ENCODE data around the gene EDRF1.

The EDRF1 gene

DNA sequence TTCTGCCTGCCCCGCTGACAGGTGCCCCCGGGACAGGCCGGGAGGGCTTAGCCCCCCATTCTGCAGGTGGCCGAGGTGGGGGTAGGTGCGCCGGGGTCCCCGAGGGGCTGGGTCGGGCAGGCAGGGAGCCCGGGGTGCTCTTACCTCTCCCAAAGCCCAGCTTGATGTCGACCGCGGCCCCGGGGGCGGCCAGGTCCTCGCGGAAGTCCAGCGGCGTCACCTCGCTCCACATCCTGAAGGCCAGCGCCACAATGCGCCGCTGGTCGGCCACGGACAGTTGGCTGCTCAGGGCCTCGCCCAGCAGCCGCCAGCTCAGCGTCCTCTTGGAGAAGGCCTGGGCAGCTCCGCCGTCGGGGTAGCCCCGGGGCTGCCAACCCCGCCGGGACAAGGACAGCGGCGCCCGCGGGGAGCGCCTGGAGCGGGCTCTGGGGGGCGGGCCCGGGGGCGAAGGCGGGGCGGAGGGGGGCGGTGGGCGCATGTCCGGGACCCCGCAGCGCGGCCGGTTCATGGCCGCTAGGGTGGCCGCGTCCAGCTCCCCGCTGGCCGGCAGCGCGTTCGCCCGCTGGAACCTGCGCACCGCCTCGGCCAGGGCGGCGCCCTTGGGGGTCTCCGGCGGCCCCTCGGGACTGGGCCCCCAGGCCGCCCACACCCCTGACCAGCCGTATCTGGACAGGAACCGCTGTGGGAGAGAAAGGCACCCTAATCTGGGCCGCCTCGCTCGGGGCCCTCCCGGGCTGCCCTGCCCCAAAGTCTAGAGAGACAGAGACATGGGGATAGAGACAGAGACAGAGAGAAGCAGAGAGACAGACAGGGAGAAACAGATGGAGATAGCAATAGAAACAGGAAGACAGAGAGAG lies 54.4 kb downstream of the EDRF1 start:
- WGBS, 2 experiments: 95% methylated on average over 75 of the region's 75 CpGs
- Histone ChIP-seq H3K27me3 (ENCODE audit: control insufficient read depth, insufficient read depth, low read length, poor library complexity, severe bottlenecking) (no peaks in the 10 kb centered on the region), H3K9me3 (ENCODE audit: control insufficient read depth, low read length) (no peaks in the 10 kb centered on the region), H3K27ac (ENCODE audit: insufficient read depth, low read depth, low read length, poor library complexity, severe bottlenecking) (no peak overlapping the region), H3K4me1 (ENCODE audit: control insufficient read depth, insufficient read depth, low read length) (no peaks in the 10 kb centered on the region), H3K4me3 (ENCODE audit: insufficient read depth, low read depth, low read length) (no peak overlapping the region), H3K36me3 (ENCODE audit: control insufficient read depth, insufficient read depth, low read length) (no peaks in the 10 kb centered on the region)

DNA sequence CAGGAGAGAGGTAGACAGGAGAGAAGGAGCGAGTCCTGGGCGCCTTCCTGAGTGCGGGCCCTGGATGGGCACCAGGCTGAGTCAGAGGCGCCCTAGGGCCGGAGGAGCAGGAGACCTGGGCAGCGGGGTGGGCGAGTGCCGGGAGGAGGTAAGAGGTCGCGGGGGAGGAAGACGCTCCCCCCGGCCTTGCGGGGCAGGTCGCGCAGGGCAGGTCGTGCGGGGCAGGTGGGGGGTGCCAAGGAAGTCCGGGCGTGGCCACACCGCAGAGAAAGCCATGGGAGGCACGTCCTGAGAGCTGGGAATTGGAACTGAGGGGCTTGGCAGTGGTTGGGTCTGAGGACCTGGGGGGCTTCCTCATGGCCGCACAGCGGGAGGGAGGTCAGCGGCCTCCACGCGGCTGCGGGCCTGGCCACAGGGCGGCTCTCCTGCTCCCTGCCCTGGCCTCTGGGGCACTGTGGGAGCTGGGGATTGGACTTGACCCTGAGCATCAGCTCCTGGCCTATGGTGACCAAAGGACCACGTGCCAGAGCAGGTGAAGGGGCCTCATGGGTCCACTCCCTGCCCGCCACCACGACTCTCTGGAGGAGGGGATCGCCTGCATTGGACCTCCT lies 55.2 kb downstream of the EDRF1 start:
- Histone ChIP-seq H3K27ac (ENCODE audit: insufficient read depth, low read depth, low read length, poor library complexity, severe bottlenecking) (no peak overlapping the region), H3K27me3 (ENCODE audit: control insufficient read depth, insufficient read depth, low read length, poor library complexity, severe bottlenecking) (no peaks in the 10 kb centered on the region), H3K4me1 (ENCODE audit: control insufficient read depth, insufficient read depth, low read length) (no peaks in the 10 kb centered on the region), H3K9me3 (ENCODE audit: control insufficient read depth, low read length) (no peaks in the 10 kb centered on the region), H3K36me3 (ENCODE audit: control insufficient read depth, insufficient read depth, low read length) (no peaks in the 10 kb centered on the region), H3K4me3 (ENCODE audit: insufficient read depth, low read depth, low read length) (no peak overlapping the region)
- WGBS, 2 experiments: 95% methylated on average over 32 of the region's 32 CpGs

DNA sequence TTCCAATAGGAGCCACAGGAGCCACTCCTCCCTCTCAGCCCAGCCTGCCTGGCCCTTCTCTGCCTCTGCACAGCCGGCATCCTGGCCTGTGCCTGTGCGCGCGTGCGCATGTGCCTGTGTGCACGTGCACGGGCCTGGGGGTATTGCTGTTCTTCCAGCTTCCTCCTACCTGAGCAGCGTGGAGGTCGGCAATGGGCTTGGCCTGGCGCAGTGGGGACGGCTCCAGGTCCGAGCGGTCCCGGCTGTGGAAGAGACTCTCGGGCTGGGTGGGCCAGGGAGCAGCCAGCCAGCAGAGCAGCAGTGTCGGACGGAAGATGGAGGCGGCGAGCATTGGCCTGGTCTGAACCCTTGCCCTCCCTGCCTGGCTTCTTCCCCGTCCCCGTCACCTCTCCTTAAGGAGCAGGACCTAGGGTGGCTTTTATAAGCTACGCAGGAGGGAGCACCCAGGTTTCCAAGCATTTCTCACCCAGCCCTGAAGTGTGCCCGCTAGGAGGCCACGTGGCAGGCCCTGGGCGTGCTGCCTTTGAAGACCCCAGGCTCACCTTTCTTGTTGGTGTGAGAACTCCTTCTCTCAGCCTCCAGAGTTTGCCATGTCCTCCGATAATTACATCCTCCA lies 56.1 kb downstream of the EDRF1 start, which contains the start of gene MMP21:
Gene MMP21, minus strand, starts transcription at position 331 of the 616 bp plus-strand sequence. Its CDS starts 0 bp downstream, at position 331.
- Histone ChIP-seq H3K9me3 (ENCODE audit: control insufficient read depth, low read length) (no peaks in the 10 kb centered on the region), H3K27ac (ENCODE audit: insufficient read depth, low read depth, low read length, poor library complexity, severe bottlenecking) (no peak within 1 kb of the TSS), H3K27me3 (ENCODE audit: control insufficient read depth, insufficient read depth, low read length, poor library complexity, severe bottlenecking) (no peaks in the 10 kb centered on the region), H3K4me1 (ENCODE audit: control insufficient read depth, insufficient read depth, low read length) (no peaks in the 10 kb centered on the region), H3K36me3 (ENCODE audit: control insufficient read depth, insufficient read depth, low read length) (no peaks in the 10 kb centered on the region), H3K4me3 (ENCODE audit: insufficient read depth, low read depth, low read length) (no peak within 1 kb of the TSS)
- WGBS, 2 experiments: 94 to 95% methylated on average over 26 of the region's 26 CpGs

DNA sequence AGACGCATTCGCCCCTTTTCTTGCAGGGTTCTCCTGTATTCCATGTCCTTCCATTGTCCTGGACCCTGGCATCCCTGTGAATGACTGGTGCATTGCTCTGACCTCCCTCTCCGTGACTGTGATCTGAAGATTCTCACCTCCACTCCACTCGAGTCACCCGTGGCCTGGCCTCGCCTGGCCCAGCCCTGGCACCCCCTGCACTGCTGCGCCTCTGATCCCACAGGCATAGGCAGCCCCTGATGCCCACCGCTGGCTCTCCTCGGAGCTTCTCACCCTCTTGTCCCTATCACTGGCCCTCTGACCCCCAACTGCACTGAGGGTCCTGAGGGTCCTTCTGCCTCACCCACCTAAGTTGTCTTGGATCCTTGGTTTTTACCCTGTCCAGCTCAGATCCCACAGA lies 58.3 kb downstream of the EDRF1 start:
- Histone ChIP-seq H3K36me3 (ENCODE audit: control insufficient read depth, insufficient read depth, low read length) (no peaks in the 10 kb centered on the region), H3K4me1 (ENCODE audit: control insufficient read depth, insufficient read depth, low read length) (no peaks in the 10 kb centered on the region), H3K4me3 (ENCODE audit: insufficient read depth, low read depth, low read length) (no peak overlapping the region), H3K9me3 (ENCODE audit: control insufficient read depth, low read length) (no peaks in the 10 kb centered on the region), H3K27me3 (ENCODE audit: control insufficient read depth, insufficient read depth, low read length, poor library complexity, severe bottlenecking) (no peaks in the 10 kb centered on the region), H3K27ac (ENCODE audit: insufficient read depth, low read depth, low read length, poor library complexity, severe bottlenecking) (no peak overlapping the region)
- 93 to 94% methylated on average over 9 of the region's 9 CpGs for WGBS, 2 experiments

GRCh38 chr10:125778556-125778955 lies 59.0 kb downstream of the EDRF1 start:
- H3K4me3 ChIP-seq (ENCODE audit: insufficient read depth, low read depth, low read length): no peak overlapping the region
- H3K27me3 ChIP-seq (ENCODE audit: control insufficient read depth, insufficient read depth, low read length, poor library complexity, severe bottlenecking): no peaks in the 10 kb centered on the region
- no peaks in the 10 kb centered on the region for H3K4me1 ChIP-seq (ENCODE audit: control insufficient read depth, insufficient read depth, low read length)
- no peaks in the 10 kb centered on the region for H3K9me3 ChIP-seq (ENCODE audit: control insufficient read depth, low read length)
- H3K36me3 ChIP-seq (ENCODE audit: control insufficient read depth, insufficient read depth, low read length): no peaks in the 10 kb centered on the region
- H3K27ac ChIP-seq (ENCODE audit: insufficient read depth, low read depth, low read length, poor library complexity, severe bottlenecking): no peak overlapping the region
- WGBS, 2 experiments: 70 to 97% methylated on average over 3 to 4 of the region's 5 CpGs

- no peaks in the 10 kb centered on the region for H3K36me3 ChIP-seq (ENCODE audit: control insufficient read depth, insufficient read depth, low read length)
- no peaks in the 10 kb centered on the region for H3K27me3 ChIP-seq (ENCODE audit: control insufficient read depth, insufficient read depth, low read length, poor library complexity, severe bottlenecking)
- H3K9me3 ChIP-seq (ENCODE audit: control insufficient read depth, low read length): no peaks in the 10 kb centered on the region
- H3K4me3 ChIP-seq (ENCODE audit: insufficient read depth, low read depth, low read length): no peak overlapping the region
- H3K4me1 ChIP-seq (ENCODE audit: control insufficient read depth, insufficient read depth, low read length): no peaks in the 10 kb centered on the region
- no peak overlapping the region for H3K27ac ChIP-seq (ENCODE audit: insufficient read depth, low read depth, low read length, poor library complexity, severe bottlenecking)
- 80 to 84% methylated on average over 10 of the region's 10 CpGs for WGBS, 2 experiments
Observed at GRCh38 chr10:125779403-125780327, 60.2 kb downstream of the EDRF1 start.

DNA sequence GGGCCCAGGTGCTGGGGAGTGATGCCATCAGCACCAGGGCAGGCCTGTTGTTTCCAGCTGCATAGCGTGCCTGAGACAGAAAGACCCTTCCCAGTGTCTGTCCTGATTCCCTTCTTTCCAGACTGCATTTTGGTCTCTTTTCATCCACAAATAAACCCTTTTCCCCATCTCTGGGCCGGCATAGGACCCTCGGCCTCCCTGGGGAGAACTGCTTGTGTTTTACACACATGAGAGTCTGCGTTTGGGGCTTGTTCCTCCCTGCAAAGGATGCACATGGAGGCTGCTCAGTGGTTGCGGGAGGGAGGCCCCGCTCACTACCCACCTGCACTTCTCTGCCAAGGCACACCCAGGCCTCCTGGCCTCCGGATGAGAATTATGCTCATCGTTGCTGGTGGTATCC lies 61.9 kb downstream of the EDRF1 start:
- no peaks in the 10 kb centered on the region for H3K36me3 ChIP-seq (ENCODE audit: control insufficient read depth, insufficient read depth, low read length)
- WGBS, 2 experiments: 94 to 95% methylated on average over 8 of the region's 8 CpGs
- no peak overlapping the region for H3K4me3 ChIP-seq (ENCODE audit: insufficient read depth, low read depth, low read length)
- H3K4me1 ChIP-seq (ENCODE audit: control insufficient read depth, insufficient read depth, low read length): no peaks in the 10 kb centered on the region
- H3K27ac ChIP-seq (ENCODE audit: insufficient read depth, low read depth, low read length, poor library complexity, severe bottlenecking): no peak overlapping the region
- no peaks in the 10 kb centered on the region for H3K9me3 ChIP-seq (ENCODE audit: control insufficient read depth, low read length)
- H3K27me3 ChIP-seq (ENCODE audit: control insufficient read depth, insufficient read depth, low read length, poor library complexity, severe bottlenecking): no peaks in the 10 kb centered on the region

DNA sequence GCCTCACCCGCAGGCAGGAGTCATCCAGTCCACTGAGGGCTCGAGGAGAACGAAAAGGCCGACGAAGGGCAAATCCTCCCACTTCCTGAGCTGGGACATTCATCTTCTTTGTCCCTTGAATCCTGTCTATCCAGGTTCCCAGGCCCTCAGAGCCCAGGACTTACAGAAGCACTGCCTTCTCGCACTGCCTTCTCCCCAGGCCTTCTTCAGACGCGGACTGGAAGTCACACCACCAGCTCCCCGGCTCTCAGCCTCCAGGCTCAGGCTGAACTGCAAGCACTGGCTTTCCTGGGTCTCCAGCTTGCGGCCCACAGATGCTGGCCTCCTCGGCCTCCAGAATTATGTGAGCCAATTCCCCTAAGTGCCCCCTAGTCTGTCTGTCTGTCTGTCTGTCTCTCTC lies 62.5 kb downstream of the EDRF1 start:
- WGBS, 2 experiments: 87 to 89% methylated on average over 11 of the region's 11 CpGs
- Histone ChIP-seq H3K4me3 (ENCODE audit: insufficient read depth, low read depth, low read length) (no peak overlapping the region), H3K27me3 (ENCODE audit: control insufficient read depth, insufficient read depth, low read length, poor library complexity, severe bottlenecking) (no peaks in the 10 kb centered on the region), H3K4me1 (ENCODE audit: control insufficient read depth, insufficient read depth, low read length) (no peaks in the 10 kb centered on the region), H3K27ac (ENCODE audit: insufficient read depth, low read depth, low read length, poor library complexity, severe bottlenecking) (no peak overlapping the region), H3K36me3 (ENCODE audit: control insufficient read depth, insufficient read depth, low read length) (no peaks in the 10 kb centered on the region), H3K9me3 (ENCODE audit: control insufficient read depth, low read length) (no peaks in the 10 kb centered on the region)

DNA sequence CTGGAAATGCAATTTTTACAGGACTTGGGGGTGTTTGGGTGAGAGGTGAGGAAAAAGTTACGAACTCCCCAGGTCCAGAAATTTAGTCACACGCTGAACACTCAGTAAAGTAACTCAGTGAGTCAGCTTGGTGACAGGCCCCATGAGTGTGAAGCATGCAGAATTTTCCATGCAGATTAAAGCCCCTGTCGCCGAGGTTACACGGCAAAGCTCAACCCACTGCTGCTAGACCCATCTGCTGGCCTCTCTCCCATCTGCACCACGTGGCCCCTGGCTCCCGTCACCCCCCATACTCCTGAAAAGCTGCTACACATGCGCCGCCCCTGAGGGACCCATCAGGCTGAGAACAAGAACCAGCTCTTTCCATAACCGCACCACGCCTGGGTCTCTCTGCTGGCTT lies 63.1 kb downstream of the EDRF1 start:
- H3K4me3 ChIP-seq (ENCODE audit: insufficient read depth, low read depth, low read length): no peak overlapping the region
- H3K27ac ChIP-seq (ENCODE audit: insufficient read depth, low read depth, low read length, poor library complexity, severe bottlenecking): no peak overlapping the region
- H3K9me3 ChIP-seq (ENCODE audit: control insufficient read depth, low read length): no peaks in the 10 kb centered on the region
- WGBS, 2 experiments: 89 to 90% methylated on average over 11 of the region's 11 CpGs
- no peaks in the 10 kb centered on the region for H3K4me1 ChIP-seq (ENCODE audit: control insufficient read depth, insufficient read depth, low read length)
- H3K27me3 ChIP-seq (ENCODE audit: control insufficient read depth, insufficient read depth, low read length, poor library complexity, severe bottlenecking): no peaks in the 10 kb centered on the region
- no peaks in the 10 kb centered on the region for H3K36me3 ChIP-seq (ENCODE audit: control insufficient read depth, insufficient read depth, low read length)

Measured in ectodermal cell (in vitro differentiated cells).